ENCODE data around the gene STAT3.
"Not testable (repeated sequence)": the region's sequence is repeated elsewhere in the genome, so short reads cannot be mapped to it uniquely, and the experiment has no call there.

Gene STAT3

DNA sequence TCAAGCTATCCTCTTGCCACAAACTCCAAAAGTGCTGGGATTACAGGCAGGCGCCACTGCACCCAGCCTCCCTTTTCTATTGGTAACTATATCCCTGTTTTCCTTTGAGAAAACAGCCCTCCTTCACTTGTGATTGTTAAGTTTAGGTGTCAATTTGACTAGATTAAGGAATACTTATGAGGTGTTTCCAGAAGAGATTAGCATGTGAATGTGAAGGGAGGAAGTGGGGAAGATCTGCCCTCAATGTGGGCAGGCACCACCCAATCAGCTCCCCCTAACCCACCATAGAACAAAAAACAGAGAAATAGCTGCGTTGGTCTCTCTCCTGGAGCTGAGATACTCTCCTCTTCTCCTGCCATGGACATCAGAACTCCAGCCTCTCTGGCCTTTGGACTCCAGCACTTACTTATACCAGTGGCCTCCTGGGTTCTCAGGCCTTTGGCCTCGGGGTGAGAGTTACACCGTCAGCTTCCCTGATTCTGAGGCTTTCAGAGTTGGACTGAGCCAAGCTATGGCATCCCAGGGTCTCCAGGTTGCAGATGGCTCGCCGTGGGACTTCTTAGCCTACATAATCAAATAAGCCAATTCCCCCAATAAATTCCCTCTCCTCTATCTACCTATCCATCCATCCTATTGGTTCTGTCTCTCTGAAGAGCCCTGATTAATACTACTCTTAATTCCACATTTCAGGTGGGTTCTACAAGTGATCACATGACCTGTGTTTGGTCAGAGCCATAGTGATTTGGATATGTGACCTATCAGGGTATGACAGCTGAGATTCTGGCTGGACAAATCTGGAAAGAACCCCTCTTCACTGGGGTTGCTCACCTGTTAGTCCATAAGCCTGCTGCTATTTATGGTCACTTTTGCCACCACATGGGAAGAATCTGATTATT lies 12.0 kb upstream of the STAT3 start:
- Histone ChIP-seq H3K4me3 (ENCODE audit: low read length) (no peak overlapping the region), H3K36me3 (ENCODE audit: control insufficient read depth, insufficient read depth, low read length) (peaks cover 7% of the 10 kb centered on the region; the same call in 1 of the 2 replicates), H3K9me3 (ENCODE audit: control insufficient read depth, insufficient read depth, low read length) (no peaks in the 10 kb centered on the region), H3K27ac (ENCODE audit: low read length) (no peak overlapping the region), H3K4me1 (ENCODE audit: control insufficient read depth, insufficient read depth, low read length) (peaks cover 5% of the 10 kb centered on the region; the same call in 1 of the 2 replicates), H3K27me3 (ENCODE audit: control insufficient read depth, insufficient read depth, low read length) (no peaks in the 10 kb centered on the region)
- DNase-seq (ENCODE audit: low read depth, low spot score) = no peak
- no CpG with 5 or more reads among the region's 6 CpGs for WGBS (ENCODE audit: insufficient coverage, insufficient read length)

DNA sequence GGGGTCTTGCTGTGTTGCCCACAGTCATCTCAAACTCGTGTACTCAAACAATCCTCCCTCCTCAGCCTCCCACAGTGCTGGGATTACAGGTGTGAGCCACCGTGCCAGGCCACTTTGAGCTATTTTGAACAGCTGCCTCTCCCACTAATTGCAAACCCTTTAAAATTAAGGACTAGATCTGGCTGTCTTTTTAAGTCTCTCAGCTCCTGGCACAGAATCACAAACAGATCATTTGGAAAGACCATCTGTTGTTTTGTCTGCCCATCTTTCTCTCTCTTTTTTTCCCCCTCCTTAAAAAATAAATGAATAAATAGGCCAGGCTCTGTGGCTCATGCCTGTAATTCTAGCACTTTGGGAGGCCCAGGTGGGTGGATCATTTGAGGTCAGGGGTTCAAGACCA lies 10.9 kb upstream of the STAT3 start:
- H3K27me3 ChIP-seq (ENCODE audit: control insufficient read depth, insufficient read depth, low read length) = no peaks in the 10 kb centered on the region
- no CpG with 5 or more reads among the region's 2 CpGs for WGBS (ENCODE audit: insufficient coverage, insufficient read length)
- no peak overlapping the region for H3K4me3 ChIP-seq (ENCODE audit: low read length)
- H3K36me3 ChIP-seq (ENCODE audit: control insufficient read depth, insufficient read depth, low read length) = no peaks in the 10 kb centered on the region
- no peak for DNase-seq (ENCODE audit: low read depth, low spot score)
- H3K4me1 ChIP-seq (ENCODE audit: control insufficient read depth, insufficient read depth, low read length) = peaks cover 5% of the 10 kb centered on the region; the same call in 1 of the 2 replicates
- H3K9me3 ChIP-seq (ENCODE audit: control insufficient read depth, insufficient read depth, low read length) = no peaks in the 10 kb centered on the region
- no peak overlapping the region for H3K27ac ChIP-seq (ENCODE audit: low read length)

DNA sequence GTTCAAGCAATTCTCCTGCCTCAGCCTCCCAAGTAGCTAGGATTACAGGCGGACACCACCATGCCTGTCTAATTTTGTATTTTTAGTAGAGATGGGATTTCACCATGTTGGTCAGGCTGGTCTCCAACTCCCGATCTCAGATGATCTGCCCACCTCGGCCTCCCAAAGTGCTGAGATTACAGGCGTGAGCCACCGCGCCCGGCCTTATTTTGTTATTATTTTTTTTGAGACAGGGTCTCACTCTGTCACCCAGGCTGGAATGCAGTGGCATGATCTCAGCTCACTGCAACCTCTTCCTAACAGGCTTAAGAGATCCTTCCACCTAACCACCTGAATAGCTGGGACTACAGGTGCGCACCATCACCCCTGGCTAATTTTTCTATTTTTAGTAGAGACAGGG lies 7.4 kb upstream of the STAT3 start:
- DNase-seq (ENCODE audit: low read depth, low spot score); H3K4me1 ChIP-seq (ENCODE audit: control insufficient read depth, insufficient read depth, low read length); H3K27me3 ChIP-seq (ENCODE audit: control insufficient read depth, insufficient read depth, low read length); H3K4me3 ChIP-seq (ENCODE audit: low read length); H3K36me3 ChIP-seq (ENCODE audit: control insufficient read depth, insufficient read depth, low read length); H3K27ac ChIP-seq (ENCODE audit: low read length); H3K9me3 ChIP-seq (ENCODE audit: control insufficient read depth, insufficient read depth, low read length): not testable (repeated sequence)
- WGBS (ENCODE audit: insufficient coverage, insufficient read length) = no CpG with 5 or more reads among the region's 8 CpGs

DNA sequence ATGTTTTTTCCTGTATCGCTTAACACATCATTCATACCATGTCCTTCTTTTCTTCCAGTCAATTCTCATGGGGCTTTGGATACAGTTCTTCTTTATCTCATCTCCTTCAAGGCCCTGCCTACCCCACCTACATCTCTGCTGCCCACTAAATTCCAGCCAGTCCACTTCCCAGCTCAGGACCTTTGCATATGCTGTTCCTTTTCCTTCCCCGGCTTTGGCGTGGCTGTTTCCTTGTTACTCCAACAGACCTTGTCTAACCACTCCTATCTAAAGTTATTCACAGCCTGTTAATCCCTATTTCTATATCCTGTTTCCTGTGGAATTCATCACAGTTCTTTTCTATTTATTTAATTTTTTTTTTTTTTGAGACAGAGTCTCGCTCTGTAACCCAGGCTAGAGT lies 6.6 kb upstream of the STAT3 start:
- WGBS (ENCODE audit: insufficient coverage, insufficient read length) = no CpG with 5 or more reads among the region's 4 CpGs

DNA sequence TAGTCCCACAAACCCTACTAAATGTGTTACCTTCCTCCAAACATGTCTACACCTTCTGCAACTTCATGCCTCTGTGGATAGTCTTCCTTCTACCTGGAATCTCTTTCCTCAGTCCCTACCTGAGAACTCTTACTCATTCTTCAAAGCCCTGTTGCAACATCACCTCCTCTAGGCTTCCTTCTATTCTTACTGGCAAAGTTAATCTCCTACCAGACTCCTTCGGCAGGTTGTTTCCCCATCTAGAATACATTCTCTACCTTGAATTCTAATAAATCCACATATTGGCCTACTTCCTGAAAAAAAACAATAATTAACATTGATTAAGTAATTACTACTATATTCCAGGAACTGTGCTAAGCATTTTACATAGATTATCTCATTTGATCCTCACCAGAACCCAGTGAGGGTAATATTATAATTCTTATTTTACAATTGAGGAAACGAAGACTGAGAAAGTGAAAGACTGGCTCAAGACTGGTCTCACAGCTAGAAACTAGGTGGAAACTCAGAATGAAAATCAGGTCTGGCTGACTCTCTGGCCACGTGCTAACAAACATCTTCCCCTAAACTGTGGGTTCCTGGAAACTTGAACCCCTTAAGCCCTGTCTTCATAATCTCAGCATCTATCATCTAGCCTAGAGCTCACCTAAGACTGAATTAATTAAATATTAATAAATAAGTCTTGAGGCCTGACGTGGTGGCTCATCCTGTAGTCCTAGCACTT lies 4.6 kb upstream of the STAT3 start:
- no peak overlapping the region for H3K4me3 ChIP-seq (ENCODE audit: low read length)
- peaks cover 2% of the 10 kb centered on the region; the same call in 1 of the 2 replicates for H3K4me1 ChIP-seq (ENCODE audit: control insufficient read depth, insufficient read depth, low read length)
- H3K27me3 ChIP-seq (ENCODE audit: control insufficient read depth, insufficient read depth, low read length) = no peaks in the 10 kb centered on the region
- no CpG with 5 or more reads among the region's 4 CpGs for WGBS (ENCODE audit: insufficient coverage, insufficient read length)
- H3K36me3 ChIP-seq (ENCODE audit: control insufficient read depth, insufficient read depth, low read length) = no peaks in the 10 kb centered on the region
- no peak overlapping the region for H3K27ac ChIP-seq (ENCODE audit: low read length)
- H3K9me3 ChIP-seq (ENCODE audit: control insufficient read depth, insufficient read depth, low read length) = no peaks in the 10 kb centered on the region
- no peak for DNase-seq (ENCODE audit: low read depth, low spot score)

More for the DNA sequence above, 6.6 kb upstream of the STAT3 start:
- Histone ChIP-seq H3K36me3 (ENCODE audit: control insufficient read depth, insufficient read depth, low read length) (no peaks in the 10 kb centered on the region), H3K27ac (ENCODE audit: low read length) (no peak overlapping the region), H3K4me3 (ENCODE audit: low read length) (no peak overlapping the region), H3K27me3 (ENCODE audit: control insufficient read depth, insufficient read depth, low read length) (no peaks in the 10 kb centered on the region), H3K4me1 (ENCODE audit: control insufficient read depth, insufficient read depth, low read length) (no peaks in the 10 kb centered on the region), H3K9me3 (ENCODE audit: control insufficient read depth, insufficient read depth, low read length) (no peaks in the 10 kb centered on the region)
- no peak for DNase-seq (ENCODE audit: low read depth, low spot score)

DNA sequence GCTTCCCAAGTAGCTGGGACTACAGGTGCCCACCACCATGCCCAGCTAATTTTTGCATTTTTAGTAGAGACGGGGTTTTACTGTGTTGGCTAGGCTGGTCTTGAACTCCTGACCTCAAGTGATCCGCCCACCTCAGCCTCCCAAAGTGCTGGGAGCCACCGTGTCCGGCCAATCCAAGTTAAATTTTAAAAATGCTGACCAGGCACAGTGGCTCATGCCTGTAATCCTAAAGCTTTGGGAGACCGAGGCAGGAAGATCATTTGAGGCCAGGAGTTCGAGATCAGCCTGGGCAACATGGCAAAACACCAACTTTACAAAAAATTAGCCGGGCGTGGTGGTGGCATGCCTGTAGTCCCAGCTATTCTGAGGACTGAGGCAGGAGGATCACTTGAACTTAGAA lies 3.2 kb upstream of the STAT3 start:
- H3K4me1 ChIP-seq (ENCODE audit: control insufficient read depth, insufficient read depth, low read length); H3K27ac ChIP-seq (ENCODE audit: low read length); H3K36me3 ChIP-seq (ENCODE audit: control insufficient read depth, insufficient read depth, low read length); H3K9me3 ChIP-seq (ENCODE audit: control insufficient read depth, insufficient read depth, low read length); H3K27me3 ChIP-seq (ENCODE audit: control insufficient read depth, insufficient read depth, low read length); DNase-seq (ENCODE audit: low read depth, low spot score); H3K4me3 ChIP-seq (ENCODE audit: low read length): not testable (repeated sequence)
- no CpG with 5 or more reads among the region's 8 CpGs for WGBS (ENCODE audit: insufficient coverage, insufficient read length)

DNA sequence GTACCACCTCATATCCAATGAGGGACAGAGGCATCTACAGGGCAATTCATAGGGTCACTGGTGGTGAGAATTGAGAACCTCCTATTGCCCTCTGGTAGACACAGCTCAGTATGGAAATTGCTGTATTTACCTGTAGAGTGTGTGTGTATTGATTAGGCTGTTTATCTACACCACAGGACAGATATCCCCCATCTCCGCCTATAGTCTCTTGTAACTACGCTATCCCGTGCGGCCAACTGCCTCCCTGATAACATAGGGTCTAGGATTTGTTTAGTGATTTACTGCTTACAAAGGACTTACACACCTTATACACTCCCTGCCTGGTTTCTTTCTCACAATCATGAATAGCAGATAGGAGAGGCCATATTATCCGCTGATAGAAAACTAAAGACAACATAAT lies 1.7 kb upstream of the STAT3 start:
- Histone ChIP-seq H3K27ac (ENCODE audit: low read length) (no peak overlapping the region), H3K4me1 (ENCODE audit: control insufficient read depth, insufficient read depth, low read length) (peaks cover 2% of the 10 kb centered on the region; the same call in 1 of the 2 replicates), H3K36me3 (ENCODE audit: control insufficient read depth, insufficient read depth, low read length) (no peaks in the 10 kb centered on the region), H3K4me3 (ENCODE audit: low read length) (no peak overlapping the region), H3K9me3 (ENCODE audit: control insufficient read depth, insufficient read depth, low read length) (no peaks in the 10 kb centered on the region), H3K27me3 (ENCODE audit: control insufficient read depth, insufficient read depth, low read length) (no peaks in the 10 kb centered on the region)
- WGBS (ENCODE audit: insufficient coverage, insufficient read length) = no CpG with 5 or more reads among the region's 5 CpGs
- DNase-seq (ENCODE audit: low read depth, low spot score) = no peak

DNA sequence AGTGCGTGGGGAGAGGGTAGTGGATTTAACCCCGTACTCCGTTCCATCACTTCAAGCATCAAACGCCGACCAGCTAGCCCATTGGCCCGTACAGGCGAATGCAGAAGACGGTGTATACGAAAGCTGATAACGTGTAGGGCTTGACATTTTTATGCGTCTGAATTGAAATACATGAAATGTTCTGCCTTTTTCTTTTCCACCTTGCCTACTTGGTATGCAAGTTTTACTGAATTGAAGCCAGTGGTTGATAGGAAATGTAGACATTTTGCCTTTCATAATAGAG lies 834 bp upstream of the STAT3 start:
- no peaks in the 10 kb centered on the region for H3K27me3 ChIP-seq (ENCODE audit: control insufficient read depth, insufficient read depth, low read length)
- WGBS (ENCODE audit: insufficient coverage, insufficient read length) = no CpG with 5 or more reads among the region's 11 CpGs
- no peaks in the 10 kb centered on the region for H3K36me3 ChIP-seq (ENCODE audit: control insufficient read depth, insufficient read depth, low read length)
- no peak overlapping the region for H3K27ac ChIP-seq (ENCODE audit: low read length)
- H3K4me3 ChIP-seq (ENCODE audit: low read length) = peak overlapping the region; percentile 48; the same call in 1 of the 2 replicates
- no peak for DNase-seq (ENCODE audit: low read depth, low spot score)
- H3K4me1 ChIP-seq (ENCODE audit: control insufficient read depth, insufficient read depth, low read length) = peaks cover 2% of the 10 kb centered on the region; the same call in 1 of the 2 replicates
- H3K9me3 ChIP-seq (ENCODE audit: control insufficient read depth, insufficient read depth, low read length) = no peaks in the 10 kb centered on the region

DNA sequence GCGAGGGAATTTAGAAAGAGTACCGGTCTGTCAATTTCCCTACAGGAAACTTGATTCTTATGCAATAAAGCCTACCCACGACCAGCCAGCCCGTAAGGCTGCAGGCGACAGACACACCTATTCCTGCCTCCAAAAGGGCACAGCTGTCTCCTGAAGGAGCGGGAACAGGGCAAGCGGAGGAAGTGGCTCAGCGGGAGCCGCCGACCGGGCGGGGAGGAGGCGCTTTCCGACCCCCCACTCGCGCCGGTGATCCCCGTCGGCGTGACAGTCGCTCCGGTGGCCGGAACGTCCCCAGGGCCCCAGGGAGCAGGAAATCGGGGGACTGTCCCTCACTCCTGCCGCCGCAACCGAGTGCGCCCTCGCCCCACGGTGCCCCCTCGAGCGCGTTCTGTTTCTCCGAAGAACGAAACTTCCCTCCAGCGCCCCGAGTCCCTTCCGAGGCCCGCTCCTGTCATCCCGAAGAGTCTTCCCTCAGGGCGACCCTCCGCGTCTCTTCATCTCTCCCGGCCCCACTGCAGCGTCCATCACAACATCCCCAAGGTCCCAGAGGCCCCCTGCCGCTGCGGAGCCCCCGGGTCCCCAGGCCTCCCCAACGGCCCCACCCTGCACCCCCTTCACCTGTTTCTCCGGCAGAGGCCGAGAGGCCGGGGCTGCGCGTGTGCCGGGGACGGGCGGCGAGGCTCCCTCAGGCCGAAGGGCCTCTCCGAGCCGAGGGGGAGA lies 421 bp downstream of the STAT3 start:
- Histone ChIP-seq H3K4me3 (ENCODE audit: low read length) (peak overlapping the region; percentile 88), H3K36me3 (ENCODE audit: control insufficient read depth, insufficient read depth, low read length) (no peaks in the 10 kb centered on the region), H3K27me3 (ENCODE audit: control insufficient read depth, insufficient read depth, low read length) (no peaks in the 10 kb centered on the region), H3K9me3 (ENCODE audit: control insufficient read depth, insufficient read depth, low read length) (no peaks in the 10 kb centered on the region), H3K4me1 (ENCODE audit: control insufficient read depth, insufficient read depth, low read length) (peaks cover 2% of the 10 kb centered on the region; the same call in 1 of the 2 replicates), H3K27ac (ENCODE audit: low read length) (no peak overlapping the region)
- no peak for DNase-seq (ENCODE audit: low read depth, low spot score)
- no CpG with 5 or more reads among the region's 62 CpGs for WGBS (ENCODE audit: insufficient coverage, insufficient read length)

Data from iPS DF 6.9 (cell line).